Fibroblast of skin of right biceps (primary cell): Measurements from ENCODE around the gene ZNF561.
"Not testable (repeated sequence)": the region's sequence is repeated elsewhere in the genome, so short reads cannot be mapped to it uniquely, and the experiment has no call there.

Source experiments
- DNase-seq: peaks from one replicate; pipeline ENCODE4 v3.0.0-alpha.2; 2013

The ZNF561 gene

DNA sequence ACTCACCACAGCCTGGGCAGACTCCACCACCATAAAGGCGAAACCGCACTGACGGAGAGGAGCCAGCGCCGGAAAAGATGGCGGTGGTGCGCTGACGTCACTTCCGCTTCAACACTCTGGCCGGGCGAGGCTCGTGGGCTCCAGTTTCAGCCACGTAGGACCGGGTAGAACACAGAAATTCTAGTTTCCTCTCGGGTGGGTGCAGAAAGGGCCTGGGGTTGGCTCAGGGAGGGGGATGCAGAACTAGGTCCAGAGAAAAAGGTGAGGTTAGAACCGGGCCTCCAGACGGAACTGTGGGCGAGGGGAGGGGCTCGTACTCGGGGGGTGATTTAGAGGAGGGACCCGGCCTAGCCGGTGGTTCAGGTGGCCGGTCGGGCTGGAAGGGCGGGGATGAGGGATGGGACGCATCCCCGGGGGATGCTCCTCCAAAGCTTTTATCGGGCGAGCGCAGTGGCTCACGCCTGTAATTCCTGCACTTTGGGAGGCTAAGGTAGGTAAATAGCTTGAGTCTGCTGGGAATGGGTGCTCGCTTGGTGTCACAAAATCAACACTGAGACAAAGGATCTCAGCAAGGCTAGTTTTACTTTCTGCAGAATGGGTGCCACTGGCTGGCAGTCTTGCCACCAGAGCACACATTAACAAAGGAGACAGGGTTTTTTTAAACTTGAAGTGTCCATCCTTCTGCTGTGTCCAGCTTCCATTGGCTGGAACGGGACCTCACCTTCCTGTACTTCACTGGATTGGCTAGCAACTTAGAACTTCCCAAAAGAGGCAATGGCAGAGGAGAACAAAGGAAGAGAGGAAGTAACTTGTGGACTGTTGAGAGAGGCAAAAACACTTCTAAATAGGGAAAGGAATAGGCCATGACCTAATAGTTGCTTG is at the start of gene ZNF561:
TSS of gene ZNF561 (minus strand) at position 77 of the 882 bp plus-strand sequence. CDS start 1,776 bp downstream, outside the sequence.
- DNase-seq, result peak; percentile 92

DNA sequence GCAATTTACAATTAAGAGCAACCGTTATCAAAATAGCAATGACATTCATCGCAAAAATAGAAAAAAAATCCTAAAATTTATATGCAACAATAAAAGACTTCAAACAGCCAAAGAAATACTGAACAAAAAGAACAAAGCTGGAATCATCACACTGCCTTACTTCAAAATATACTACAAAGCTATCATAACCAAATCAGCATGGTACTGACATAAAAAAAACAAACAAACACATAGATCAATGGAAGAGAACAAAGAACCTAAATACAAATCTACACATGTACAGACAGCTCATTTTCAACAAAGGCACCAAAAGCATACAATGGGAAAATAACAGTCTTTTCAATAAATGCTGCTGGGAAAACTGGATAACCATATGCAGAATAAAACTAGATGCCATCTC is 47.5 kb upstream of the ZNF561 start:
- DNase-seq, result no peak

DNA sequence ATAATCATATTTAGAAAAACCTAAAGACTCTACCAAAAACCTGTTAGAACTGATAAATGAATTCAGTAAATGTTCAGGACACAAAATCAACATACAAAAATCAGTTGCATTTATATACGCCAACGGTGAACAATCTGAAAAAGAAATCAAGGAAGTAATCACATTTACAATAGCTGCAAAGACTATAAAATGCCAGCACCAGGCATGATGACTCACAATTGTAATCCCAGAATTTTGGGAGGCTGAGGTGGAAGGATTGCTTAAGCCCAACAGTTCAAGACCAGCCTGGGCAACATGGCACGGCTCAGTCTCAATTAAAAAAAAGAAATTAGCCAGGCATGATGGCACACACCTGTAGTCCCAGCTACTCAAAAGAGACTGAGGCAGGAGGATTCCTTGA is 46.9 kb upstream of the ZNF561 start:
- DNase-seq, result no peak

DNA sequence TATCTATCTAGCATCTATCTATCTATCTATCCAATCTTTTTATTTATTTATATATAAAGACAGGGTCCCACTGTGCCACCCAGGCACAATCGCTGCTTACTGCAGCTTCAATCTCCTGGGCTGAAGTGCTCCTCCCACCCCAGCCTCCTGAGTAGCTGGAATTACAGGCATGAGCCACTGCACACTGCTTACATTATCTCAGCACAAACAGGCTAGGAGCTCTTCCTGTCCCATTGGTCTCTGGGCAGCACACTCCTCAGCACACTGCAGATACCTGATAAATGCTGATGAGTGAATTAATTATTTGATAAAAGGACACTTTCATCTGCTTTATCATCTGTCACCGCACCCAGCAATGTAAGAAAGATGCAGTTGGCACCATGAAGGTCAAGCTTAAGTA is 37.7 kb upstream of the ZNF561 start:
- no peak for DNase-seq

DNA sequence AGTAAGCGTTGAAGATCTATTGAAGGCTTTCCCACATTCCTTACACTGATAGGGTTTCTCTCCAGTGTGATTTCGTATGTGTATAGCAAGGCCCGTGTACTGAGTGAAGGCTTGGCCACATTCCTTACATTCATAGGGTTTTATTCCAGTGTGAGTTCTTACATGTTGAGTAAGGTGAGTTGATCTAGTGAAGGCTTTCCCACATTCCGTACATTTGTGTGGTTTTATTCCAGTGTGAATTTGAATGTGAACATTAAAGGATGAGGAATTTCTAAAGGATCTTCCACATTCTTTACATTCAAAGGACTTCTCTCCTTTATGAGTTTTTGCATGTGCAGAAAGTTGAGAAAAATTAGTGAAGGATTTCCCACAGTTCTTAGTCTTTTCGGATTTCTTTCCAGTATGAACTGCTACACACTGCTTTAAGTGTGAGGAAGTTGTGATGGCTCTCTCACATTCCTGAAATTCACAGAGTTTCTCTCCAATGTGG is 32.1 kb upstream of the ZNF561 start:
- peak; percentile 6 for DNase-seq

DNA sequence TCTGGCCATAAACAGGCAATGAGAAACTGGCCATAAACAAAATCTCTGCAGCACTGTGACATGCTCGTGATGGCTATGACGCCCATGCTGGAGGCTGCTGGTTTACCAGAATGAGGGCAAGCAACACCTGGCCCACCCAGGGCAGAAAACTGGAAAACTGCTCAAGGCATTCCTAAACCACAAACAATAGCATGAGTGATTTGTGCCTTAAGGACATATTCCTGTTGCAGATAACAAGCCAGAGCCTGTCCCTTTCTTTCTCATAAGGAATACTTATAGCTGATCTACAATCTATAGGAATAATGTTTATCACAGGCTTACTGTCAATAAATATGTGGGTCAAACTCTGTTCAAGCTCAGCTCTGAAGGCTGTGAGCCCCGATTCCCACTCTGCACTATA is 30.4 kb upstream of the ZNF561 start:
- not testable (repeated sequence) for DNase-seq

DNA sequence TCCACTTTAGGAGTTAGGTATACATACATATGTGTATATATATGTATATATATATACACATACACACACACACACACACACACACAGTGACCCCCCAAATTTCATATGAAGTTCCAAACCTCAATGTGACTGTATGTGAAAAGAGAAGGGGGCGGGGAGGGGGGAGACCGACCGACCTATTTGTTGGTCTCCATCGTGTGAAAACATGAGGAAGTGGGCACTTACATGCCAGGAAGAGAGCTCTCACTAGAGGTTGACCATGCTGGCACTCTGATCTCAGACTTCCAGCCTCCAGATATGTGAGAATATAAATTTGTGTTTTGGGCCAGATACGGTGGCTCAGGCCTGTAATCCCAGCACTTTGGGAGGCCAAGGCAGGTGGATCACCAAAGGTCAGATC is 29.3 kb upstream of the ZNF561 start:
- DNase-seq, result no peak

- no peak for DNase-seq
Measured at GRCh38 chr19:9645472-9645871, 24.4 kb upstream of the ZNF561 start.

- DNase-seq, result no peak
Measured at GRCh38 chr19:9644472-9644871, 23.4 kb upstream of the ZNF561 start.

DNA sequence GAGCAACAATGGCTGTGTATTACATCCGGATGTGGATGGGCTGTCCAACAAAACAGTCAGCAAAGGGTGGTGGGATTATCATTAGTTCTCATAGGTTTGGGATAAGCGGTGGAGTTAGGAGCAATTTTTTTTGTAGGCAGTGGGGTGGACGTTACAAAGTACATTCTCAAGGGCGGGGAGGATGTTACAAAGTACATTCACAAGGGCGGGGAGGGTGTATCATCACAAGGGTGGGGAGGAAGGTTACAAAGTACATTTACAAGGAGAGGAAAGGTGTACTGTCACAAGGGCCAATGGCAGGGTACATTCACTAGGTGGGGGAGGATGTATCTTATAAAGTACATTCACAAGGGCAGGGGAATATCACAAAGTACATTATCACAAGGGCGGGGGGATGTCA is 20.8 kb upstream of the ZNF561 start:
- DNase-seq, result no peak

- no peak for DNase-seq
Measured at GRCh38 chr19:9640956-9641355, 19.9 kb upstream of the ZNF561 start.

- no peak for DNase-seq
Measured at GRCh38 chr19:9636018-9636417, 15.0 kb upstream of the ZNF561 start.

- DNase-seq, result no peak
Measured at GRCh38 chr19:9627856-9628255, 6.8 kb upstream of the ZNF561 start.

DNA sequence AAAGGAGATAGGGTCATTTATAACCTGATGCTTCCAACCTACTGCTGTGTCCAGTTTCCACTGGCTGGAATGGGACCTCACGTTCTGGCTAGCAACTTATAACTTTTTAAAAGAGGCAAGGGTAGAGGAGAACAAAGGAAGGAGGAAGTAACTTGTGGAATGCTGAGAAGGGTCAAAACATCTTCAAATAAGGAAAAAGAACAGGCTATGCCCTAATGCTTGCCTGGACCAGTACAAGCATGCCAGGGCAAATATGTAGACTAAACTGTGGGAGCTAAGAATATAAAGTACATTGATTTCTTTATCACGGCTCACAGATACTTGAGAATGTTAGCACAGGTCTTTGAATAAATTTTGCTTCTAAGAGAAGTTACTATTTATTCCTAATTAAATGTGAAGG is 1.5 kb upstream of the ZNF561 start:
- DNase-seq, result peak; percentile 4

- DNase-seq, result no peak
Measured at GRCh38 chr19:9620842-9621155, 233 bp downstream of the ZNF561 start.

DNA sequence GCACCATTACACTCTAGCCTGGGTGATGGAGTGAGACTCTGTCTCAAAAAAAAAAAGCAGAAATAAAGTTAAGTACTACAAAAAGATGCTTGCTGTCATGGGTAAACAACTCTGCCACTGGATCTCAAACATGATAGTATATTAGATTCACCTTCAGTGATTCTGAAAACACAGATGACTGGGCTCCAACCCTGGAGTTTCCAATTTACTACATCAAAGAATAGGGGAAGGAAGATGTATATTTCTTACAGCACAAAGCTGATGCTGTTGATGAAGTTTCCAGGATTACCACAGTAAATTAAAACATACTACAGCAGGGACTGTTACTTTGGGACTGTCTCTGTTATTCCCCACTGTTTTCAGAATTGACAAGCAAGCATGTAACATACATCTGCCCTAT is 5.2 kb downstream of the ZNF561 start:
- DNase-seq, result no peak

- no peak for DNase-seq
Measured at GRCh38 chr19:9610484-9611113, 10.4 kb downstream of the ZNF561 start.

- no peak for DNase-seq
Measured at GRCh38 chr19:9608912-9609311, 12.1 kb downstream of the ZNF561 start.

DNA sequence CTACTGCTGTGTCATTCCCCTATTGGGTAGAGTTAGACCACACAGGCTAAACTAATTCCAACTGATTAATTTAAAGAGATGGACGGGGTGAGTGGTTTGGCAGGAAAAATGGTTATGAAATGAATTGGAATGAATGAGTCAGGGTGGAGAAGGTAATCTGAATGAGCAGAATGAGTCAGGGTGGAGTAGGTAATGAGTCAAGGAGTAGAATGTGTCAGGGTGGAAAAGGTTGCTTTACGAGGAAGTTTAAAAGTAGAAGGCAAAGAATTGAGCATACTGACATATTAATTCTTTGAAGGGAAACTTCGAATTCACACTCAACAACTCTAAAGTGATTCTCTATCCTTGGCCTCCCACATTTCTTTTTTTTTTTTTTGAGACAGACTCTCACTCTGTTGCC is 24.0 kb downstream of the ZNF561 start:
- DNase-seq, result peak; percentile 81

- peak; percentile 55 for DNase-seq
Measured at GRCh38 chr19:9586764-9587163, 34.3 kb downstream of the ZNF561 start.

DNA sequence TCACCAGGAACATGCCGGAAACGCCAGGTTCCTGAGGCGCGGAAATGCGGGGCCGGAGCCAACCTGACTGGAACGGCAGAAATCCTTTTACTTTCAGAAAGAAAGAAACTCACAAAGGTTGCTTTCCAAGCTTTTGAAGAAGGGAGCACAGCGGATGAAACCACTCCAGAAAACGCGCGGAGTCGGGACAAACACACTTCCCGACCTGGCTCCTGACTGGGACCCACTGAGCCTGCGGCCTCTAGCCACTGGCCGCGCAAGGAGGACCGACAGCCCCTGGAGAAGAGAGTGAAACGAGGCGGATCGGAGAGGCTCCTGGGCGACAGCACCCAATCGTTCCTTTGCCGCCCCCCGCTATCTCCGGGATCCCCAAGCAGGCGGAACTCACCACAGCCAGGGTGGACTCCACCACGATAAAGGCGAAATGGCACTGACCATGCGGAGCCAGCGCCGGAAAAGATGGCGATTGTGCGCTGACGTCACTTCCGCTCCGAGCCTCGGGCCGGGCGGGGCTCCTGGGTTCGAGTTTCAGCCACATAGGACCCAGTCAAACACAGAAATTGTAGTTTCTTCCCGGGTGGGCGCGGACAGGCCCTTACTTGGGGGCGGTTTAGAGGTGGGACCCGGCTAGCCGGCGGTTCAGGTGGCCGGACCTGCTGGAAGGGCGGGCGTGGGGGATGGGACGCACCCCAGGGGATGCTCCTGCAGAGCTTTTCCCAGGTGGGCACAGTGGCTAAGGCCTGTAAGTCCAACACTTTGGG is 36.8 kb downstream of the ZNF561 start, which contains the start of gene ZNF121:
TSS of gene ZNF121 (minus strand) at position 432 of the 761 bp plus-strand sequence. CDS start 16,407 bp downstream, outside the sequence.
- DNase-seq, result peak; percentile 82

DNA sequence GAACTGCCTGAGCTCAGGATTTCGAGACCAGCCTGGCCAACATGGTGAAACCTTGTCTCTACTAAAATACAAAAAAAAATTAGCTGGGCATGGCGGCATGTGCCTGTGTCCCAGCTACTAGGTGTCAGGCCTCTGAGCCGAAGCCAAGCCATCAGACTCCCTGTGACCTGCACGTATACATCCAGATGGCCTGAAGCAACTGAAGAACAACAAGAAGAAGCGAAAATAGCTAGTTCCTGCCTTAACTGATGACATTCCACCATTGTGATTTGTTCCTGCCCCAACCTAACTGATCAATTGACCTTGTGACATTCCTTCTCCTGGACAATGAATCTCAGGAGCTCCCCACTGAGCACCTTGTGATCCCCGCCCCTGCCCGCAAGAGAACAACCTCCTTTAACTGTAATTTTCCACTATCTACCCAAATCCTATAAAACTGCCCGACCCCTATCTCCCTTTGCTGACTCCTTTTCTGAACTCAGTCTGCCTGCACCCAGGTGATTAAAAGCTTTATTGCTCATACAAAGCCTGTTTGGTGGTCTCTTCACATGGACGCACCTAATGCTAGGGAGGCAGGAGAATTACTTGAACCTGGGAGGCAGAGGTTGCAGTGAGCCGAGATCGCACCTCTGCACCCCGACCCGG is 38.8 kb downstream of the ZNF561 start:
- DNase-seq, result not testable (repeated sequence)

DNA sequence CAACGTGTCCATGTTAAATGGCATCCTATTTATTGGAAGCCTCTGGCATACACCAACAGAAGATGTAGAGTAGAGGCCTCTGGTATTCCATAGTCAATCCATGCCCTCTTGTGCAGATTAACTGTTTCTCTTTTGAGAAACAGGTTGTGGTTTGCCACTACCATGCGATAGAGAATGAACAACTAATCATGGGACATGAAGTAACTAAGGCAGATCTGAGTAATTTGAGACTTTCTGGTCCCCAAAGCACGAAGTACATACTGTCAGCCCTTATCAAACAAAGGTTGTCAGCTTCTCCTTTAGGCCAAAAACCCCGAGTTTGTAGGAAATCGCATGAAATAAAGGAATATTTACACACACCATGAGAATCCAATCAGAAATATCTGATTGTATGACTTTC is 40.3 kb downstream of the ZNF561 start:
- no peak for DNase-seq
